Measurements from ENCODE around the gene MAK. TPM values are rescaled to one million over a fixed set of nuclear protein-coding genes. Genes with fewer than 3 reads are reported as not detected.

Gene MAK
- total and polyA plus RNA-seq, 2 of the 13 experiments (the other 11 are each of a cell fraction or from before 2014, with no cell fraction given), result 0.04 TPM; not detected in 1

- in situ Hi-C loops (cut with HindIII; ENCODE audit: extremely low pct_ligation_motif_present, low pct_unique_long_range_greater_than_20kb), result no loop called here
- peaks cover 0 to 4% of the 10 kb centered on the region in 2 experiments; a peak in 1 of 5 replicates for H3K27me3 ChIP-seq (ENCODE audit: control insufficient read depth in 1 of 2, insufficient read depth in 2 of 2, low read length in 2 of 2)
- no peak for FAIRE-seq
- H3K36me3 ChIP-seq (replicated peaks in 1 of 2; ENCODE audit: control insufficient read depth in 1 of 2, insufficient read depth in 2 of 2, low read length in 2 of 2), result no peaks in the 10 kb centered on the region
- ChIA-PET POLR2A (no interaction called here), CTCF (ENCODE audit: low intra/inter-chr PET ratio, low total read pairs) (no interaction called here)
- H3K27ac ChIP-seq (ENCODE audit: extremely low read length, insufficient read depth, low read length), result no peak overlapping the region
- no peak overlapping the region for H3K4me2 ChIP-seq (ENCODE audit: low read depth, low read length)
- H3K9me3 ChIP-seq (ENCODE audit: low read length), result no peaks in the 10 kb centered on the region
- BruUV-seq (replicated peaks), result no TSS peak
- no peak for ATAC-seq
- H3K4me3 ChIP-seq (replicated peaks in 1 of 3; ENCODE audit: insufficient read depth in 1 of 3, low read depth in 2 of 3, low read length in 3 of 3), result no peak overlapping the region
- H4K20me1 ChIP-seq (ENCODE audit: insufficient read depth, low read length), result no peaks in the 10 kb centered on the region
- DNase-seq (ENCODE audit: low spot score), result no peak
- 20% methylated on average over 4 of the region's 4 CpGs for WGBS (ENCODE audit: low lambda C conversion rate)
- no peaks in the 10 kb centered on the region for H3K79me2 ChIP-seq (ENCODE audit: insufficient read depth, low read length)
- no peaks in the 10 kb centered on the region for H3K4me1 ChIP-seq (ENCODE audit: insufficient read depth, low read length)
- no peak overlapping the region for H3K9ac ChIP-seq (ENCODE audit: insufficient read depth, low read depth, low read length)
- no peak overlapping the region for H2AFZ ChIP-seq (ENCODE audit: low read length)
- TF ChIP-seq MNT (IDR thresholded peaks at IDR 0.05), result peak; percentile 70
- TF ChIP-seq ZNF770 (CRISPR knock-in tag; IDR thresholded peaks at IDR 0.05), result no peak
- intact Hi-C loops (cut with micrococcal nuclease; ENCODE audit: unreplicated experiment), result no loop called here
Measured at GRCh38 chr6:10875026-10875425, 36.7 kb upstream of the MAK start.

GRCh38 chr6:10874207-10874606 is 35.9 kb upstream of the MAK start:
- Histone ChIP-seq H4K20me1 (ENCODE audit: insufficient read depth, low read length) (no peaks in the 10 kb centered on the region), H3K27ac (ENCODE audit: extremely low read length, insufficient read depth, low read length) (no peak overlapping the region), H3K79me2 (ENCODE audit: insufficient read depth, low read length) (no peaks in the 10 kb centered on the region), H3K9ac (ENCODE audit: insufficient read depth, low read depth, low read length) (no peak overlapping the region), H3K4me2 (ENCODE audit: low read depth, low read length) (no peak overlapping the region), H3K4me1 (ENCODE audit: insufficient read depth, low read length) (no peaks in the 10 kb centered on the region), H3K27me3 (ENCODE audit: control insufficient read depth in 1 of 2, insufficient read depth in 2 of 2, low read length in 2 of 2) (peaks cover 0 to 4% of the 10 kb centered on the region in 2 experiments; a peak in 2 of 5 replicates), H3K36me3 (replicated peaks in 1 of 2; ENCODE audit: control insufficient read depth in 1 of 2, insufficient read depth in 2 of 2, low read length in 2 of 2) (no peaks in the 10 kb centered on the region), H3K4me3 (replicated peaks in 1 of 3; ENCODE audit: insufficient read depth in 1 of 3, low read depth in 2 of 3, low read length in 3 of 3) (no peak overlapping the region), H2AFZ (ENCODE audit: low read length) (no peak overlapping the region), H3K9me3 (ENCODE audit: low read length) (no peaks in the 10 kb centered on the region)
- no peak for DNase-seq (ENCODE audit: low spot score)
- intact Hi-C loops (cut with micrococcal nuclease; ENCODE audit: unreplicated experiment), result no loop called here
- WGBS (ENCODE audit: low lambda C conversion rate), result 5% methylated on average over 6 of the region's 6 CpGs
- ChIA-PET CTCF (ENCODE audit: low intra/inter-chr PET ratio, low total read pairs) (interaction anchor here (0.5 kb wide), 1 partner anchor 622 kb away, joined by 3 read pairs; no protein-coding TSS in a partner anchor), POLR2A (no interaction called here)
- in situ Hi-C loops (cut with HindIII; ENCODE audit: extremely low pct_ligation_motif_present, low pct_unique_long_range_greater_than_20kb), result no loop called here
- TF ChIP-seq ZNF3 (CRISPR knock-in tag; IDR thresholded peaks at IDR 0.05), result no peak
- no peak for TF ChIP-seq ZNF121 (CRISPR knock-in tag; IDR thresholded peaks at IDR 0.05)
- no peak for TF ChIP-seq KDM6A (CRISPR knock-in tag; IDR thresholded peaks at IDR 0.05; ENCODE audit: low read depth)
- no peak for TF ChIP-seq HNRNPLL (IDR thresholded peaks at IDR 0.05; ENCODE audit: low read depth, low read length, poor library complexity, severe bottlenecking)
- TF ChIP-seq GFI1 (CRISPR knock-in tag; IDR thresholded peaks at IDR 0.05; ENCODE audit: borderline replicate concordance), result no peak
- no peak for TF ChIP-seq MEIS1 (CRISPR knock-in tag; IDR thresholded peaks at IDR 0.05; ENCODE audit: borderline replicate concordance)
- no peak for TF ChIP-seq PPARG (CRISPR knock-in tag; conservative IDR thresholded peaks at IDR 0.05)
- no peak for TF ChIP-seq DRAP1 (CRISPR knock-in tag; IDR thresholded peaks at IDR 0.05)
- no peak for TF ChIP-seq HIC2 (CRISPR knock-in tag; IDR thresholded peaks at IDR 0.05; ENCODE audit: low read depth)
- no peak for TF ChIP-seq ZMYM2 (CRISPR knock-in tag; IDR thresholded peaks at IDR 0.05)
- no peak for TF ChIP-seq AKAP8 (CRISPR knock-in tag; IDR thresholded peaks at IDR 0.05)
- peak; percentile 82 for ATAC-seq
- FAIRE-seq, result no peak
- no TSS peak for BruUV-seq (replicated peaks)
